ENCODE results near the gene CHML. TPM values are rescaled to one million over a fixed set of nuclear protein-coding genes. Genes with fewer than 3 reads are reported as not detected.

Gene CHML
- total RNA-seq, 4 donors from 2014 or later = 6.2 to 13.0 (median 9.4) TPM

- TF ChIP-seq, protein P1, sequence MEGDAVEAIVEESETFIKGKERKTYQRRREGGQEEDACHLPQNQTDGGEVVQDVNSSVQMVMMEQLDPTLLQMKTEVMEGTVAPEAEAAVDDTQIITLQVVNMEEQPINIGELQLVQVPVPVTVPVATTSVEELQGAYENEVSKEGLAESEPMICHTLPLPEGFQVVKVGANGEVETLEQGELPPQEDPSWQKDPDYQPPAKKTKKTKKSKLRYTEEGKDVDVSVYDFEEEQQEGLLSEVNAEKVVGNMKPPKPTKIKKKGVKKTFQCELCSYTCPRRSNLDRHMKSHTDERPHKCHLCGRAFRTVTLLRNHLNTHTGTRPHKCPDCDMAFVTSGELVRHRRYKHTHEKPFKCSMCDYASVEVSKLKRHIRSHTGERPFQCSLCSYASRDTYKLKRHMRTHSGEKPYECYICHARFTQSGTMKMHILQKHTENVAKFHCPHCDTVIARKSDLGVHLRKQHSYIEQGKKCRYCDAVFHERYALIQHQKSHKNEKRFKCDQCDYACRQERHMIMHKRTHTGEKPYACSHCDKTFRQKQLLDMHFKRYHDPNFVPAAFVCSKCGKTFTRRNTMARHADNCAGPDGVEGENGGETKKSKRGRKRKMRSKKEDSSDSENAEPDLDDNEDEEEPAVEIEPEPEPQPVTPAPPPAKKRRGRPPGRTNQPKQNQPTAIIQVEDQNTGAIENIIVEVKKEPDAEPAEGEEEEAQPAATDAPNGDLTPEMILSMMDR (IDR thresholded peaks at IDR 0.05; ENCODE audit: low read depth) = no peak
Observed at GRCh38 chr1:241644259-241644658, 4.1 kb upstream of the CHML start.

- TF ChIP-seq, protein P1 (IDR thresholded peaks at IDR 0.05; ENCODE audit: low read depth) = no peak
Observed at GRCh38 chr1:241642593-241642944, 2.4 kb upstream of the CHML start.

DNA sequence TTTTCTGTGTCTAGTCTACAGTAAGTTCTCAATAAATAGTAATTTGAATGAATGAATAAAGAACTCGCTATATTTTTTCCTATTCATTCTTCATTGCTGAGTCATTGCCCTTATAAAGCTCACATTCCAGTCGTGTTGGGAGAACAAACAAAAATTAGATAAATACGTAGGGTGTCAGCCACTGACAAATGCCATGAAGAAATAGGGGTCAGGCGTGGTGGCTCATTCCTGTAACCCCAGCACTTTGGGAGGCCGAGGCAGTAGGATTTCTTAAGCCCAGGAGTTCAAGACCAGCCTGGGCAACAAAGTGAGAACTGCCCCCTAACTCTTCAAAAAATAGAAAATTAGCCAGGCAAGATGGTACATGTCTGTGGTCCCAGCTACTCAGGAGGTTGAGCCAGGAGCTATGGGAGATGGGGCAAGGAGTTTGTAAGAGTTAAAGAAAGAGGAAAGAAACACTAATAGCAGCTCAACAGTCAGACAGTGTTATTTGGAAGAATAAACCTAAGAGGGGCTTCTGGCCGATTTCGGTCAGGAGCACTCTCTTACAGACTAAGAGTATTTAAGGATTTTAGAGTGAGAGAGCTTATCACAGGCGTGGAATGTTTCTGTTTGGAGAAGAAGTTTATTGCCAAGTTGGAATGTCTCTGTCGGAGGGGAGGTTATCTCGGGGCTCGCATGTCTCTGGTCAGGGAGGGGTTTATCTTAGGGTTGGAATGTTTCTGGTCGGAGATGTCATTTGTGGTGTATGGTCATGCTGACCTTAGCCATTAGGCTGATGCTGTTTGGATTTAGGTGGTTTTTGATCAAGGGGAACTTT, 1.8 kb upstream of the CHML start:
- TF ChIP-seq, protein P1 (IDR thresholded peaks at IDR 0.05; ENCODE audit: low read depth) = no peak

DNA sequence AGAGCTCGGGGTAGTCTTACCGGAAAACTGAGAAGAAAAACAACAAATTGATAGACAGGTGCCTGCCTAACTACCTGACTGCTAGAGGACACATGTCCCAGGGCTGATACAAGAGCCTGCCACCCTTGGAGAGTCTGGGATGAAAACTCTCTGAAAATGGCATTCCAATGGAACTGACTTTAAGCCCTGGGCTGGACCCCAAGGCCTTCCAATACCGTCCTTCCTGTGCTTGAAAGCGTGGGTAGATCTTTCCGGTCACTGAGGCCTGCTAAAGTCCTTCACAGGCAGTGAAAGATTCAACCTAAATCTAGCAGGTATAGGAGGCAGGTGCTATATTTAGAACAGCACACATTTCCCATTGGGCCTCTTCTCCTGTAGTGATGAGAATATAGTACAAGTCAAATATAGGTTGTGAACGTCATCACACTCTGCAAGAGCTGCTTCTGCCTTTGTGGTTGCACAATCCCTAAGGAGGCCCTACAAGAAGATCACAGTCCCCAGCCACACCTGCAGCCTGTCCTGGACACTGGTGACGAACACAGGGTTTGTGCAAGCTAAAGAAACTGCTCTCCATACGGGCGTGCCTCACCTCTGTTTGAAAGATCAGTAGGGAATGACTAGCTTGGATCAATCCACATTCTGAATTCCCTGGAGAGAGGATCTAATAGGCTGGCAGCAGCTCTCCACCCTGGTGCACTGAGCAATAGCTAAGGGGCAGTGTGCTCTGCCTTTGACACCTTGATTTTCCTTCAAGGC, 876 bp upstream of the CHML start:
- TF ChIP-seq, protein P1 (IDR thresholded peaks at IDR 0.05; ENCODE audit: low read depth) = no peak

DNA sequence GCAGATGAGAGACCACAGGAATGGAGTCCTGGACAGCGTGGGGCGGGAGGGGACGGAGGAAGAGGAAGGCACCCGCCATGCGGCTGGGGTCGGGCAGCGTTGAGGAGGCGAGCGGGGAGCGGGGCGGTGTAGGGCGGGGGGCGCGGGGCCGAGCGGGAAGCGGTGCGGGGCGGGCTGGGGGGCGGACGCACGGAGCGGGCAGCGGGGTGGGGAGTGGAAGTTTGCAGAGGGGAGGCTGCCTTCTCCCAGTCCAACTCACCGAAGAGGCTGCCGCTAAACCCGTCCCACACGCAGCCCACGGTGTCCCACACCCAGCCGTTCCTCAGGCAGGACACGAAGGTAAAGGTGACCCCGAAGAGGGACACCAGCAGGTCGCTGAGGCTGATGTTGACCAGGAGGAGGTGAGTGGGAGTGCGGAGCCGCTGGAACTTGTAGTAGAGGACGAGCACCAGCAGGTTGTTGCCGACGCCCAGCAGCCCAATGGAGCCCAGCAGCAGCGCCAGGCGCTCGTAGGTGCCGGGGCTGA, 483 bp downstream of the CHML start:
- TF ChIP-seq, protein P1 (IDR thresholded peaks at IDR 0.05; ENCODE audit: low read depth) = no peak

DNA sequence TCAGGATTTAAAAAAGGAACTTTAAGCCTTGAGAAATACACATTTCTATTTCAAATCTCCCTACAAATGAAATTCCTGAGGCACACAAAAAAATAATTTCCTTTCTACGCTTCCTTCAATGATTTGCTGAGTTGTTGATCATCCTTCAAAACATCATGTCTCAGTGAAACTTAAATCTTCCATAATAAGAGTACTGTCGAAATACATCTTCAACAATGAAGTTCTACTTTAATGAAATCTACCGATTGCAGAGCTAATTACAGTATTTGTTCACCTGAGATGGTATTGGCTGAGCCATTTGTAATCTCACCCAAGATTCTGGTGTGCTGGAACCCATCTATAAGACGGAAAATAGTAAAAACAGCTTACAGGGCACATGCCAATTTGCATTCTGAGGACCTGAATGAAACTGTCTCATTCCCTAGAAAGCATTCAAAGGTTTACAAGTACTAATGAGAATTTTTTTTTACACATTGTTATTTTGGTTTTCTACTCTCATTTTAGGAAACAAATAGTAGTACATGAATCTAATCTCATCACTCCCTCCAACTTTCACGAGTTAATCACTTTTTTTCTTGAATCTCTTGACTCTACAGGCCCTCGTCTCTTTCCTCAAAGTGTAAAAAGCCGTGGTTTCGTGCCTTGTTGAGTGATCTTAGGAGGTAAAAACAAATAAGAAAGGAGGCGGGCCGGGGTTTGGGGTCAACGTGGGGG, 1.1 kb downstream of the CHML start:
- TF ChIP-seq, protein P1 (IDR thresholded peaks at IDR 0.05; ENCODE audit: low read depth) = no peak
